NCI-H2171 treated with DMSO at 0.1 percent for 48 hours (cell line): ENCODE results near the gene CACNG4.

ENCODE experiments used
- DNase-seq: peaks from one replicate; lab custom pipeline; 2025; lab: John Stamatoyannopoulos, UW

Gene CACNG4

GRCh38 chr17:66963909-66964771 lies at the start of gene CACNG4:
CACNG4 (plus strand) TSS chr17:66964707; CDS start chr17:66964912, 205 bp downstream.
- DNase-seq: peak; percentile 54

- DNase-seq: no peak
Observed at GRCh38 chr17:66915204-66915611, 49.3 kb upstream of the CACNG4 start.

- DNase-seq: no peak
Observed at GRCh38 chr17:66915792-66916191, 48.7 kb upstream of the CACNG4 start.

- DNase-seq: no peak
Observed at GRCh38 chr17:66916946-66917345, 47.6 kb upstream of the CACNG4 start.

- DNase-seq: no peak
Observed at GRCh38 chr17:66918896-66919295, 45.6 kb upstream of the CACNG4 start.

- no peak for DNase-seq
Observed at GRCh38 chr17:66920435-66920834, 44.1 kb upstream of the CACNG4 start.

- DNase-seq: no peak
Observed at GRCh38 chr17:66920950-66921349, 43.6 kb upstream of the CACNG4 start.

GRCh38 chr17:66923886-66924285 lies 40.6 kb upstream of the CACNG4 start:
- no peak for DNase-seq

GRCh38 chr17:66925811-66926500 lies 38.6 kb upstream of the CACNG4 start:
- no peak for DNase-seq

- DNase-seq: no peak
Observed at GRCh38 chr17:66928949-66929348, 35.6 kb upstream of the CACNG4 start.

- no peak for DNase-seq
Observed at GRCh38 chr17:66929591-66929990, 34.9 kb upstream of the CACNG4 start.

- DNase-seq: no peak
Observed at GRCh38 chr17:66930933-66931332, 33.6 kb upstream of the CACNG4 start.

GRCh38 chr17:66932311-66932710 lies 32.2 kb upstream of the CACNG4 start:
- DNase-seq: no peak

GRCh38 chr17:66934040-66934439 lies 30.5 kb upstream of the CACNG4 start:
- DNase-seq: no peak

- DNase-seq: no peak
Observed at GRCh38 chr17:66935717-66936116, 28.8 kb upstream of the CACNG4 start.

- no peak for DNase-seq
Observed at GRCh38 chr17:66938656-66939055, 25.9 kb upstream of the CACNG4 start.

- DNase-seq: no peak
Observed at GRCh38 chr17:66939461-66940114, 24.9 kb upstream of the CACNG4 start.

- DNase-seq: no peak
Observed at GRCh38 chr17:66941249-66941648, 23.3 kb upstream of the CACNG4 start.

- no peak for DNase-seq
Observed at GRCh38 chr17:66941773-66942450, 22.6 kb upstream of the CACNG4 start.

- no peak for DNase-seq
Observed at GRCh38 chr17:66942451-66943264, 21.8 kb upstream of the CACNG4 start.

- no peak for DNase-seq
Observed at GRCh38 chr17:66943484-66943883, 21.0 kb upstream of the CACNG4 start.
